ENCODE data around the gene RPS16. TPM values are rescaled to one million over a fixed set of nuclear protein-coding genes. Genes with fewer than 3 reads are reported as not detected.

RPS16 gene
- total RNA-seq, 2 donors from 2014 or later = 1,698 to 1,720 TPM

GRCh38 chr19:39436350-39436716, 584 bp upstream of the RPS16 start:
- Histone ChIP-seq H3K27ac (peak overlapping the region; percentile 76), H3K27me3 (no peaks in the 10 kb centered on the region), H3K9ac (ENCODE audit: low read depth in 2 of 2, low read length in 2 of 2) (peak overlapping the region; percentile 13 to 88), H3K4me3 (peak overlapping the region; percentile 93), H3K9me3 (no peaks in the 10 kb centered on the region), H3K4me1 (peaks cover 3% of the 10 kb centered on the region), H3K36me3 (peaks cover 27% of the 10 kb centered on the region)
- no peak for DNase-seq
- intact Hi-C loops (cut with DNase I) = no loop called here
- TF ChIP-seq CTCF (IDR thresholded peaks at IDR 0.05) = no peak

- H3K9me3 ChIP-seq = no peaks in the 10 kb centered on the region
- no peaks in the 10 kb centered on the region for H3K27me3 ChIP-seq
- peak overlapping the region; percentile 93 for H3K4me3 ChIP-seq
- DNase-seq = no peak
- peak overlapping the region; percentile 93 to 95 for H3K9ac ChIP-seq (ENCODE audit: low read depth in 2 of 2, low read length in 2 of 2)
- intact Hi-C loops (cut with DNase I) = no loop called here
- TF ChIP-seq CTCF (IDR thresholded peaks at IDR 0.05) = no peak
- H3K4me1 ChIP-seq = peaks cover 3% of the 10 kb centered on the region
- H3K36me3 ChIP-seq = peaks cover 27% of the 10 kb centered on the region
- H3K27ac ChIP-seq = no peak overlapping the region
These were observed 1.3 kb downstream of the RPS16 start for GRCh38 chr19:39434123-39435076.

DNA sequence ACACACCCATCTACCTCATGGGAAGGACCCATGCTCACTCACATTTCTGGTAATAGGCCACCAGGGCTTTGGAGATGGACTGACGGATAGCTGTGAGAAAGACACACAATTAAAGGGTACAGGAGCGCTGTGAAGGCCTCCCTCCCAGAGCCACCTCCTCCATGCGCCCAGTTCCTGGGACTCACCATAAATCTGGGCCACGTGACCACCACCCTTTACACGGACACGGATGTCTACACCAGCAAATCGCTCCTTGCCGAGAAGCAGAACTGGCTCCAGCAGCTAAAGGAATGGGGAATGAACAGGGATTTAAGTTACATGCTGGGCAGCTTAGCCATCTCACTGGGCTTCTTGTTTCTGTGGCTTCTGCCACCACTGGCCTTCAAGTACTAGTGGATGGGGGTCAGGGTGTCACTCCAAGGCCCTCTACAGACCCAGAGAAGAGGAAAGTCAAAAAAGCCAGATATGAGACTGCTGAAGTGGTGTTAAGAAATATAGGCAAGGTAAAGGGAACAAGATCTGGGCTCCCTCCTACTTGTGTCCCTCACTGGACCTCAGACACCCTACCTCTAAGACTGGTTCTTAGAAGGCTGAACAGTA, 2.2 kb downstream of the RPS16 start:
- no peak overlapping the region for H3K9ac ChIP-seq (ENCODE audit: low read depth in 2 of 2, low read length in 2 of 2)
- no peak overlapping the region for H3K27ac ChIP-seq
- no peak overlapping the region for H3K4me3 ChIP-seq

GRCh38 chr19:39432677-39433025, 3.1 kb downstream of the RPS16 start:
- no peak overlapping the region for H3K4me3 ChIP-seq
- H3K9ac ChIP-seq (ENCODE audit: low read depth in 2 of 2, low read length in 2 of 2) = no peak overlapping the region
- H3K9me3 ChIP-seq = no peaks in the 10 kb centered on the region

More for the DNA sequence above, 2.2 kb downstream of the RPS16 start:
- DNase-seq = no peak
- intact Hi-C loops (cut with DNase I) = no loop called here
- H3K9me3 ChIP-seq = no peaks in the 10 kb centered on the region
- no peak for TF ChIP-seq CTCF (IDR thresholded peaks at IDR 0.05)
- no peaks in the 10 kb centered on the region for H3K27me3 ChIP-seq
- peaks cover 27% of the 10 kb centered on the region for H3K36me3 ChIP-seq
- peaks cover 3% of the 10 kb centered on the region for H3K4me1 ChIP-seq

More at GRCh38 chr19:39432677-39433025, 3.1 kb downstream of the RPS16 start:
- H3K27ac ChIP-seq = no peak overlapping the region
- DNase-seq = no peak
- peaks cover 27% of the 10 kb centered on the region for H3K36me3 ChIP-seq
- TF ChIP-seq CTCF (IDR thresholded peaks at IDR 0.05) = no peak
- H3K27me3 ChIP-seq = no peaks in the 10 kb centered on the region
- intact Hi-C loops (cut with DNase I) = no loop called here
- peaks cover 3% of the 10 kb centered on the region for H3K4me1 ChIP-seq

Data from colonic mucosa (tissue), 4 donors.